CD8-positive, alpha-beta memory T cell (primary cell): Measurements from ENCODE around the gene PCDHAC2. TPM values are rescaled to one million over a fixed set of nuclear protein-coding genes. Genes with fewer than 3 reads are reported as not detected.

Experiments used
- CTCF ChIA-PET: fragments of 350-600 bp; sonication (Branson Sonifier 250); formaldehyde crosslinking; loops from one replicate; lab custom pipeline; 2021; ENCODE audit warnings: antibody characterized with exemption; lab: Charles Lee
- POLR2A ChIA-PET: fragments of 350-600 bp; sonication (Branson Sonifier 250); formaldehyde crosslinking; loops from one replicate; lab custom pipeline; 2021; ENCODE audit warnings: antibody characterized with exemption; lab: Charles Lee
- DNase-seq, 5 donors: peaks; one replicate each; pipeline versions ENCODE4 v3.0.0 to v3.0.0-alpha.2; 2020 to 2022; ENCODE audit warnings: mixed read lengths in 1 of 5
- H3K27ac ChIP-seq: one replicate; pipeline ENCODE4 v1.7.0; 2013; ENCODE audit warnings: low read depth, mild to moderate bottlenecking, low read length, moderate library complexity
- H3K27me3 ChIP-seq: 2 replicates; pipeline ENCODE4 v1.7.0; 2013; ENCODE audit warnings: low read length, mild to moderate bottlenecking; ENCODE audit not compliant: insufficient read depth, poor library complexity, severe bottlenecking
- H3K36me3 ChIP-seq: 2 replicates; pipeline ENCODE4 v1.7.0; 2013; ENCODE audit warnings: mild to moderate bottlenecking, low read length, moderate library complexity; ENCODE audit not compliant: insufficient read depth
- H3K4me1 ChIP-seq: 2 replicates; pipeline ENCODE4 v1.7.0; 2013; ENCODE audit warnings: mild to moderate bottlenecking, low read length, moderate library complexity; ENCODE audit not compliant: insufficient read depth
- H3K4me3 ChIP-seq: 2 replicates; pipeline ENCODE4 v1.7.0; 2013; ENCODE audit warnings: mild to moderate bottlenecking, low read length
- H3K9me3 ChIP-seq: 2 replicates; pipeline ENCODE4 v1.7.0; 2013; ENCODE audit warnings: mild to moderate bottlenecking, low read length
- H3K27ac Mint-ChIP-seq, 8 donors: one replicate each; pipeline ENCODE4 v1.8.0; 2020 to 2021; ENCODE audit warnings: mixed read lengths in 8 of 8, mild to moderate bottlenecking in 6 of 8, inconsistent platforms in 3 of 8, moderate library complexity in 3 of 8
- H3K27me3 Mint-ChIP-seq, 2 donors: one replicate each; pipeline ENCODE4 v1.8.0; 2020 to 2021; ENCODE audit warnings: mixed read lengths in 2 of 2, mild to moderate bottlenecking in 1 of 2, moderate library complexity in 1 of 2
- H3K36me3 Mint-ChIP-seq, 3 donors: one replicate each; pipeline ENCODE4 v1.8.0; 2020 to 2021; ENCODE audit warnings: mixed read lengths in 3 of 3, inconsistent platforms in 1 of 3, mild to moderate bottlenecking in 1 of 3
- H3K4me1 Mint-ChIP-seq, 3 donors: one replicate each; pipeline ENCODE4 v1.8.0; 2020 to 2021; ENCODE audit warnings: mixed read lengths in 3 of 3, inconsistent platforms in 1 of 3, mild to moderate bottlenecking in 1 of 3
- H3K4me3 Mint-ChIP-seq, 7 donors: one replicate each; pipeline ENCODE4 v1.8.0; 2020 to 2021; ENCODE audit warnings: mixed read lengths in 7 of 7, mild to moderate bottlenecking in 6 of 7, moderate library complexity in 4 of 7, inconsistent platforms in 2 of 7
- H3K9me3 Mint-ChIP-seq, 5 donors: one replicate each; pipeline ENCODE4 v1.8.0; 2020 to 2022; ENCODE audit warnings: mixed read lengths in 5 of 5, mild to moderate bottlenecking in 3 of 5, moderate library complexity in 2 of 5, inconsistent platforms in 1 of 5
- polyA plus RNA-seq: library from polyadenylated mRNA; unstranded; fragments of 300-500 nt; fragmentation: Illumina TruSeq; gene quantifications from one replicate; pipeline ENCODE4 v1.2.3, GENCODE V29; 2021
- total RNA-seq, 2 experiments: library from RNA; stranded (reverse); gene quantifications; one replicate each; pipeline ENCODE4 v1.2.3, GENCODE V29; 2021

Gene PCDHAC2
- total and polyA plus RNA-seq, 3 experiments from 2014 or later = not detected

- no peaks in the 10 kb centered on the region for H3K4me1 Mint-ChIP-seq
- H3K27ac Mint-ChIP-seq = no peak overlapping the region
- H3K36me3 ChIP-seq = no peaks in the 10 kb centered on the region
- CTCF ChIA-PET = interaction anchor here (0.5 kb wide), 1 partner anchor 57 kb away, joined by 3 read pairs; no protein-coding TSS in a partner anchor
- no peaks in the 10 kb centered on the region for H3K36me3 Mint-ChIP-seq
- H3K4me3 ChIP-seq = no peak overlapping the region
- no peak for DNase-seq
- H3K27me3 ChIP-seq = no peaks in the 10 kb centered on the region
- H3K27ac ChIP-seq = no peak overlapping the region
- H3K4me1 ChIP-seq = no peaks in the 10 kb centered on the region
- H3K9me3 ChIP-seq = no peaks in the 10 kb centered on the region
- H3K9me3 Mint-ChIP-seq = peaks cover 0 to 3% (median 0%) of the 10 kb centered on the region in 5 donors
- no peak overlapping the region for H3K4me3 Mint-ChIP-seq
- H3K27me3 Mint-ChIP-seq = peaks cover 3 to 15% of the 10 kb centered on the region in 2 donors
- POLR2A ChIA-PET = no interaction called here
Observed at GRCh38 chr5:140977003-140977402, 10.7 kb downstream of the PCDHAC2 start.

- CTCF ChIA-PET = no interaction called here
- DNase-seq = no peak
- POLR2A ChIA-PET = no interaction called here
- H3K36me3 Mint-ChIP-seq = no peaks in the 10 kb centered on the region
- Histone ChIP-seq H3K9me3 (no peaks in the 10 kb centered on the region), H3K4me1 (no peaks in the 10 kb centered on the region), H3K27ac (no peak overlapping the region), H3K27me3 (no peaks in the 10 kb centered on the region), H3K4me3 (no peak overlapping the region), H3K36me3 (no peaks in the 10 kb centered on the region)
- no peaks in the 10 kb centered on the region for H3K4me1 Mint-ChIP-seq
- H3K9me3 Mint-ChIP-seq = peaks cover 0 to 3% (median 0%) of the 10 kb centered on the region in 5 donors
- no peak overlapping the region for H3K27ac Mint-ChIP-seq
- no peak overlapping the region for H3K4me3 Mint-ChIP-seq
- peaks cover 4 to 15% of the 10 kb centered on the region in 2 donors for H3K27me3 Mint-ChIP-seq
Observed at GRCh38 chr5:140978260-140978659, 12.0 kb downstream of the PCDHAC2 start.

- no peaks in the 10 kb centered on the region for H3K4me1 Mint-ChIP-seq
- H3K4me1 ChIP-seq = no peaks in the 10 kb centered on the region
- H3K9me3 ChIP-seq = no peaks in the 10 kb centered on the region
- no peak overlapping the region for H3K4me3 Mint-ChIP-seq
- H3K27me3 ChIP-seq = no peaks in the 10 kb centered on the region
- no peaks in the 10 kb centered on the region for H3K36me3 ChIP-seq
- CTCF ChIA-PET = no interaction called here
- H3K4me3 ChIP-seq = no peak overlapping the region
- peaks cover 4 to 15% of the 10 kb centered on the region in 2 donors for H3K27me3 Mint-ChIP-seq
- DNase-seq = no peak
- no peak overlapping the region for H3K27ac ChIP-seq
- H3K27ac Mint-ChIP-seq = no peak overlapping the region
- POLR2A ChIA-PET = no interaction called here
- H3K36me3 Mint-ChIP-seq = no peaks in the 10 kb centered on the region
- peaks cover 0 to 3% (median 0%) of the 10 kb centered on the region in 5 donors for H3K9me3 Mint-ChIP-seq
Observed at GRCh38 chr5:140978983-140979382, 12.7 kb downstream of the PCDHAC2 start.

GRCh38 chr5:140982083-140982716 lies 15.9 kb downstream of the PCDHAC2 start:
- POLR2A ChIA-PET = no interaction called here
- H3K4me3 Mint-ChIP-seq = no peak overlapping the region
- no peak overlapping the region for H3K27ac ChIP-seq
- H3K36me3 Mint-ChIP-seq = no peaks in the 10 kb centered on the region
- no peak for DNase-seq
- H3K36me3 ChIP-seq = no peaks in the 10 kb centered on the region
- H3K27ac Mint-ChIP-seq = no peak overlapping the region
- H3K27me3 ChIP-seq = no peaks in the 10 kb centered on the region
- H3K4me3 ChIP-seq = no peak overlapping the region
- peaks cover 6% of the 10 kb centered on the region in 2 donors for H3K27me3 Mint-ChIP-seq
- CTCF ChIA-PET = no interaction called here
- H3K4me1 Mint-ChIP-seq = no peaks in the 10 kb centered on the region
- peaks cover 0 to 3% (median 0%) of the 10 kb centered on the region in 5 donors for H3K9me3 Mint-ChIP-seq
- no peaks in the 10 kb centered on the region for H3K9me3 ChIP-seq
- no peaks in the 10 kb centered on the region for H3K4me1 ChIP-seq

- no peaks in the 10 kb centered on the region for H3K36me3 ChIP-seq
- H3K27ac Mint-ChIP-seq = no peak overlapping the region
- H3K4me3 ChIP-seq = no peak overlapping the region
- CTCF ChIA-PET = no interaction called here
- no peak overlapping the region for H3K4me3 Mint-ChIP-seq
- POLR2A ChIA-PET = no interaction called here
- H3K27me3 Mint-ChIP-seq = peaks cover 6 to 16% of the 10 kb centered on the region in 2 donors
- H3K9me3 Mint-ChIP-seq = peaks cover 0 to 3% (median 0%) of the 10 kb centered on the region in 5 donors
- H3K4me1 Mint-ChIP-seq = no peaks in the 10 kb centered on the region
- no peaks in the 10 kb centered on the region for H3K4me1 ChIP-seq
- H3K36me3 Mint-ChIP-seq = no peaks in the 10 kb centered on the region
- no peaks in the 10 kb centered on the region for H3K27me3 ChIP-seq
- no peaks in the 10 kb centered on the region for H3K9me3 ChIP-seq
- no peak overlapping the region for H3K27ac ChIP-seq
- DNase-seq = no peak
Observed at GRCh38 chr5:140986117-140986521, 19.8 kb downstream of the PCDHAC2 start.

GRCh38 chr5:140988100-140988499 lies 21.8 kb downstream of the PCDHAC2 start:
- POLR2A ChIA-PET = no interaction called here
- Histone ChIP-seq H3K36me3 (no peaks in the 10 kb centered on the region), H3K4me3 (no peak overlapping the region), H3K4me1 (no peaks in the 10 kb centered on the region), H3K27me3 (no peaks in the 10 kb centered on the region), H3K27ac (no peak overlapping the region), H3K9me3 (no peaks in the 10 kb centered on the region)
- H3K27ac Mint-ChIP-seq = no peak overlapping the region
- CTCF ChIA-PET = no interaction called here
- no peaks in the 10 kb centered on the region for H3K36me3 Mint-ChIP-seq
- H3K27me3 Mint-ChIP-seq = peaks cover 4 to 16% of the 10 kb centered on the region in 2 donors
- no peaks in the 10 kb centered on the region for H3K4me1 Mint-ChIP-seq
- no peak for DNase-seq
- H3K9me3 Mint-ChIP-seq = no peaks in the 10 kb centered on the region
- no peak overlapping the region for H3K4me3 Mint-ChIP-seq

GRCh38 chr5:140988608-140989007 lies 22.3 kb downstream of the PCDHAC2 start:
- no peak overlapping the region for H3K4me3 Mint-ChIP-seq
- H3K27me3 Mint-ChIP-seq = peaks cover 4 to 16% of the 10 kb centered on the region in 2 donors
- no peaks in the 10 kb centered on the region for H3K9me3 Mint-ChIP-seq
- no peaks in the 10 kb centered on the region for H3K27me3 ChIP-seq
- H3K27ac ChIP-seq = no peak overlapping the region
- H3K36me3 Mint-ChIP-seq = no peaks in the 10 kb centered on the region
- DNase-seq = no peak
- H3K4me1 Mint-ChIP-seq = no peaks in the 10 kb centered on the region
- ChIA-PET POLR2A (no interaction called here), CTCF (no interaction called here)
- no peak overlapping the region for H3K27ac Mint-ChIP-seq
- no peak overlapping the region for H3K4me3 ChIP-seq
- no peaks in the 10 kb centered on the region for H3K9me3 ChIP-seq
- H3K4me1 ChIP-seq = no peaks in the 10 kb centered on the region
- H3K36me3 ChIP-seq = no peaks in the 10 kb centered on the region

- Histone ChIP-seq H3K9me3 (no peaks in the 10 kb centered on the region), H3K4me1 (no peaks in the 10 kb centered on the region), H3K27ac (no peak overlapping the region), H3K4me3 (no peak overlapping the region), H3K27me3 (no peaks in the 10 kb centered on the region), H3K36me3 (no peaks in the 10 kb centered on the region)
- Mint-ChIP-seq H3K36me3 (no peaks in the 10 kb centered on the region), H3K27me3 (peaks cover 4 to 16% of the 10 kb centered on the region in 2 donors), H3K9me3 (no peaks in the 10 kb centered on the region), H3K4me1 (no peaks in the 10 kb centered on the region), H3K27ac (no peak overlapping the region), H3K4me3 (no peak overlapping the region)
- DNase-seq = no peak
- CTCF ChIA-PET = no interaction called here
- POLR2A ChIA-PET = no interaction called here
Observed at GRCh38 chr5:140989254-140990020, 23.2 kb downstream of the PCDHAC2 start.
